Activated CD4-positive, CD25-positive, alpha-beta regulatory T cell treated with anti-CD3 and anti-CD28 coated beads, Interleukin-2, amount 50 U/mL, for 16 hours (primary cell): ENCODE results near the gene MYCBP.

Experiments
- DNase-seq: peaks from one replicate; pipeline ENCODE4 v3.0.0-alpha.2; 2020; ENCODE audit warnings: low read depth, low spot score

The MYCBP gene

DNA sequence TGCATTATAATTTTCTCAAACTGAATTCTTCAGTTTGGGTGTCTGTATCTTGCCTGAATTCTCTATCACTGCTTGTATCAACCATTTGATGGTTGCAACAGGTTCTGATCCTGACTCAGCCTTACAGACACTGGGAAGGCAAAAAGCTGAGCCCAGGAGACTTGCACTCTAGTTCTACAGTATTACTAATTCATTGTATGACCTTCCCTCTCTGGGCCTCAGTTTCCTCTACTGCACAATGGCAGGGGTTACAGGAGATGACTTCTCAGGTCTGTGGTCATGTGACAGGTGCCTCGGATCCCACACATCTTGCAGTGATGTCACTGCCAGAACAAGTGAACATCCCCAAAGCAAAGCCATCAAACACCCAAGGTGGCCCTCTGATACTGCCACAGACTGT, 52.3 kb downstream of the MYCBP start:
- DNase-seq: no peak

DNA sequence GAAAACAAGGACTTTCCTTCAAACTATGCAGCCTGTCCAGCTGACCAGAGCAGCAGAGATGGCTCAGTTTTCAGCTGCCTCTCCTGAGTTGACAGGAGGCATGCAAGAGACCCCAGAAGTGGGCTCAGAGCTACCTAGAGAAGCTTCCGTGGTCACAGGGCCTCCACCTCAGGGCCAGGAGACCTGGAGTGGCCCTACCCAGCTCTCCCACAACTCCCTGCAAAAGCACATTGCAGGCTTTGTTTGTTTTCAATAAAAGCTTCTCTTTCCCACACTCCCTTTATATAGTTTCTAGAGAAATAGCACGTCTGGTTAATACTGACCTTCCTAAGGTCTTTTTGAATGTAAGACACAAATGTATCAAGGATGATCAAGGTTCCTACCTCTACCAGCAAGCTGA, 53.6 kb downstream of the MYCBP start:
- DNase-seq: no peak

DNA sequence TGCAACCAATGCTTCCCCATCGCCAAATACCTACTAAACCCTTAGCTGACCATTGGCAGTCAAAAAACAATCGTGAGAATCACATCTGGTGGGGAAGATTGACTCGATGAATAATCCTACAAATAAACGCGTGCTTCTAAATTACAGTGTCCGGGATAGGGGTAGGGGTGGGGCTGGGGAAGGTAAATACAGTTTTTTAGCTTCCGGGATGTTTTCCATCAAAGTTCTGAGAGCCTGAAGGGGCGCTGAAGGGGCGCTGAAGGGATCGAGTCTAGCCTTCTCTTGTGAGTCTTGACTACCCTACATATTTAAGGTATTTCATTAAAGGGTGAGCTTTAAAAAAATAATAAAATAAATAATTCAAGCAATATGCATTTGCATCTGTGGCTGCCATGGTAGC, 54.1 kb downstream of the MYCBP start:
- DNase-seq: no peak

DNA sequence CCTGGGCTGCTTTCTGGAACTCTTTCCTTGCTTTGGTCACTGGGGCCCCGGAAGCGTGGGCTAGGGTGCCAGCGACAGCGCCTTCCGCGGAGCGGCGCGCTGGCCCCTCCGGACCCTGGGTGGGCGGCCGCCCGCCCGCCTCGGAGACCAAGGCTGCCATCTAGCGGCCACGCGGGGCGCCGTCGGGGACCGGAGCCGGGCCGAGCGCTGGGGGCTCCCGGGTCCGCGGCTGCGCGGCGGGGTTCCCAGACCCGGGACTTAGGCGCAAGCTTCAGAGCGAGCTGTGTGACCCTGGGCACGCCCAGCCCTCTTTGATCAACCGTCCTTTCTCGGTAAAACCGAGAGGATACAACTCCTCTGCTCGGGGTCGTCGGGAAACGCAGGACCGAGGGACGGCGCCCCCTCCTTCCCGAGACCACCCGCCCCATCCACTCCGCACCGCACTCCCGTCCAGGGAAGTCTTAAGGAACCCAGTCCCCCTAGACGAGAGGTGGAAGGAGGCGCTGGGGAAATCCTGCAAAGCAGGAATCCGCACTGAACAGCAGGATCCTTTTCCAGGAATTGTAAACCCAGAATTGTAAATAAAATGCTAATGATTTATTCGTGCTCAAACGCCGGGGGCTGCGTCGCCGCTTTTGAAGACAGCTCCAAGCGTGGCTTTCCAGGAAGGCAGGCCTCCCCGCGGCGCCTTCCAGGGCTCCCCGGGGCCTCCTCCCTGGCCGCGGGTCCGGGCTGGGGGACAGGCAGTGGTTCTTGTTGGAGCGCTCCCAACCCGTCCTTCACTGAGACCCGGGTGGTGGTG, 54.8 kb downstream of the MYCBP start:
- no peak for DNase-seq

DNA sequence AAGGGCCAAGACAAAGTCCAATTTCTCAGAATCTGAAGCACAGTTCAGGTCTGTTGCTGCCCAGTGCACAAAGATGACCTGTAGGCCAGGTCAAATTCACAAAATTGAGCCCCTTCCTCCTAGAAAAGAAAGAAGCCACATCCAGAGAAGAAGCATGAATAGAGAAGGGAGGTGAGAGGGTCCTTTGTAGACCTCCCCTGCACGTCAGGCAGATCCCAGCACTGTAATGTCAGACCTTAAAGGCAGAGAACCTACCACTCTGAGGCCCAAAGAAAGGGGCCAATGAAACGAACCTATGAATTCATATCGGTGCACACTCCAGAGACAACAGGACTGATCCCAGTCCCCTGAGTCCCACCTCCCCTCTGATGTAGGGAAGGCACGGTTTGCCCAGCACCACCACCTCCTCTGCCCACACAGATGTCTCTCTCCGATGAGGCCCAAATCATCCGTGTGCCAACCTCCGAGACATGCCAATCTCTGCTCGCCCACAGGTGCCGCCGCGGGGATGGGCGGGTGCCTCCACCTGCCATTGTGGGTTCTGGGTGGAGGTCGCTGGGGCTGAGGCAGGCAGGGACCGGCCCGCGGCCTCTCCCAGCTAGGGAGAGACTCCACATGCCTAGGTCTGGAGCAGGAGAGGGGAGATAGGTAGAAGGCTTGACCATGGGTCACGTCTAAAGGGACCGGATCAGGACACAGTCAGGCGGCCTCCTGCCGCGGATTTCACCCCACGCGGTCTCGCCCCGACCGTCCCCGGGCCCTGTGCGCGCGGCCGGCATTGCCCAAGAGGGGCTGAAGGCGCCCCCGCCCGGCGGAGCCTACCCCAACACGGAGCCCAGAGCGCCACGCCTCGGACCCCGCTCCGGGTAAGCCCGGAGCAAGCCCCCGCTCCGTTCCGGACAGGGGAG, 55.6 kb downstream of the MYCBP start:
- DNase-seq: no peak

DNA sequence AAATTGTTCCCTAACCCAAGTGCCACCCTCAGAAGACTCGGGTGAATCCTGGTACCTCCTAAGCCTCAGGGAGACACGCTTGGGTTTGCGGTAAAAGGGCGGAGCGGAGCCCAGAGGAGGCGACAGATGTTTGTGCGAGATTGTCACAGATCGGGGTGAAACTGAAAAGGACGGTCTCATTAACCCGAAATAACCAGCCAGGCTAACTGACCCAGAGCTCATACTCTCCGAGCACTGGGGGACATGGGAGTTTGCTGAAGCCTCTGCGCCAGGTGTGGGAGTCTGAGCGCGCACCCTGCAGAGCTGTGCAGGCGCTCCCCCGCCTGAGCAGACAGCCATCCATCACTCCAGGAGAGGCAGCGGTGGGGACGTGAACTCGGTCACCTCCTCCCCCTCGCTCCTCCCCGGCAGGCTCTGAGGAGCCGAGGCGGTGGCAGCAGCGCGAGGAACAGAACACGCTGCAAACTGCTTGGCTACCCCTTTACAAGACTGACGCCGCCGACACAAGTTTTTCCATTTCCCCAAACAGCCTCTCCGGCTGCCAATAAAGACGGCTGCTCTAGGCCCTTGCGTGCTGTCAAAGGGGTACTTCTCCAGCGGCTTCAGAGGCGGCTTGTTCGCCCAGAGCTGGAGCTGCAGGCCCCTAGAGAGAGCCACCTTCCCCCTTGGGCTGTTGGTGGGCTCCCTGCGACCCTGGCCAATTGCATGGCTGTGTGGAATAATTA, 57.1 kb downstream of the MYCBP start:
- DNase-seq: no peak

DNA sequence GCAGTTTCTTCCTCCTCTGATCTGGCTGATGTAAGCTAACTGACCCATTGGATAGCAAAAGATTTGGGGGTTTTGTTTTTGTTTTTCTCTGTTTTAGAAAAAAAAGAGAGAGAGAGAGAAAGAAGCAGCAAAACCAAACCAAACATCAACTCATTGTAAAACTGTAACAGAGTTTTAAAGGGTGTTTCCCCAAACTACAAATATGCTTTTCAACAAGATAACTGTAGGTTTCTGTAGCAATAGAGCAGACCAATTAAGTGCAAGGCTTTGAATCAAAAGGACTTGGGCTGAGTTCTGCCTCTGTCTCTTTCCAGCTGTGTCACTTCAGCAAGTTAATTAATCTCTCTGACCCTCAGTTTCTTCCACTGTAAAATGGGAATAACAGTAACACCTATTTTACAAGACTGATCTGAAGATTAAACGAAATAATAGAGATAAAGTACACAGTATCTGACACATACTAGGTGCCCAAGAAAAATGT, 58.1 kb downstream of the MYCBP start:
- no peak for DNase-seq

DNA sequence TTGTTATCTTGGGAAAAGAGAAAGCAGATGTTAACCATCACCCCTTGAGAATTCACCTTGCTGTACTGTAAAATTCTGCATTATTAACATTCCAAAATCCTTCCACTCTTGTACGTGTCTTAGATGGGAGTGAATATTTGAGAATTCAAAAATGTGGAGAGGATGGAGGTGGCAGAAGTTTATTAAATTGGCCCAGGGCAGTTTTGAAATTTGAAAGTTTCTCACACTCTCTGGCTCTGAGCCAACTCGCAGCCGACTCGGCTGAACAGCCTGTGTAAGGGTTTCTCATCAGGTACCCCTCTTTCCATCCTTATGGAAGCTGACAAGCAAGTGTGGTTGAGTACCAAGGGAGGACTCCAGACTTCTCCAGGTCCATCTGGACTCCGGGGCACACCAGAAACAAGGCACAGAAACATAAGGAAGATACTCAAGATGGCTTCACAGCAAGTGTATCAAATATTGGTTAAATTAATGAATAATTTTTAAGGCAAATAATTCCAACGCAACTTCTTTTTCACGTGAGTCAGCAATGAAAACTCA, 58.6 kb downstream of the MYCBP start:
- no peak for DNase-seq

DNA sequence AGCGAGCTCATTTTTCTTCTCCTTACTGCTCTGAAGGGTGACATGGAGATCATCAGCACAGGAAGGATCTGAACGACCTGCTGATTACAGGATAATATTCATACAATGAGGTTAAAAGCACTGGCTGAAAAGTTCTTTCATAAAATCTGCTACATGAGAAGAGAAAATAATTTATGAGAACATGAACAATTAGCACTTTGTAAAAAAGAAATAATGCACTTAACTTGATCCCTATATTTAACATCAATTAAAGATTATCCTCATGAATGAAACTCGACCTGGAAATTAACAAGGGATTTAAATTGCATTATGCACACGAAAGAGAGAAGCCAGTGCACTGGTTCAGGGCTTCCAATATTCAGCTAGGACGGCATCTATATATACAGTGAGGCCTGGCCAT, 60.2 kb downstream of the MYCBP start:
- DNase-seq: no peak
